Endothelial cell of umbilical vein (primary cell): ENCODE results near the gene RIMBP2. TPM values are rescaled to one million over a fixed set of nuclear protein-coding genes. Genes with fewer than 3 reads are reported as not detected.

ENCODE experiments used
- BruUV-seq: library from RNA; stranded (reverse); fragments of 400-500 nt; replicated peaks from 2 replicates; lab custom pipeline; 2021; lab: Mats Ljungman, UMichigan
- CTCF ChIA-PET: fragments of 300-600, 350-600 bp; sonication (Branson Sonifier 250); formaldehyde crosslinking; loops from one replicate; lab custom pipeline; 2021; ENCODE audit warnings: antibody characterized with exemption, inconsistent platforms; lab: Charles Lee
- POLR2A ChIA-PET: fragments of 300-600, 350-600 bp; sonication (Branson Sonifier 250); formaldehyde crosslinking; loops from one replicate; lab custom pipeline; 2021; ENCODE audit warnings: antibody characterized with exemption, inconsistent platforms; lab: Charles Lee
- DNase-seq: peaks from one replicate; pipeline ENCODE4 v3.0.0-alpha.2; 2011; ENCODE audit warnings: low read depth, low spot score
- FAIRE-seq: peaks from 2 replicates; lab custom pipeline; 2011; peaks lifted over from hg19 to GRCh38; lab: Jason Lieb, UNC
- H2AFZ ChIP-seq: 2 replicates; pipeline ENCODE4 v1.6.0; 2012; ENCODE audit warnings: low read depth, low read length, control low read depth, inconsistent platforms
- H3K27ac ChIP-seq: 2 replicates; pipeline ENCODE4 v1.5.1; 2011; ENCODE audit warnings: low read depth, mild to moderate bottlenecking, control low read depth, low read length, moderate library complexity; ENCODE audit not compliant: insufficient read depth
- H3K27me3 ChIP-seq, 2 experiments: 2 replicates each; pipeline versions ENCODE4 v1.6.0 to v1.6.1; 2011; ENCODE audit warnings: low read length in 2 of 2, mixed read lengths in 1 of 2; ENCODE audit not compliant: control insufficient read depth in 2 of 2, insufficient read depth in 2 of 2
- H3K36me3 ChIP-seq, 2 experiments: 2 replicates in 1 of 2; 3 replicates in 1 of 2; pipeline ENCODE4 v1.5.1; 2011; ENCODE audit warnings: low read length in 2 of 2, mild to moderate bottlenecking in 1 of 2, moderate library complexity in 1 of 2; ENCODE audit not compliant: control insufficient read depth in 2 of 2, insufficient read depth in 2 of 2; ENCODE audit errors: extremely low read depth in 1 of 2
- H3K4me1 ChIP-seq: 3 replicates; pipeline ENCODE4 v1.5.1; 2011; ENCODE audit warnings: mild to moderate bottlenecking, low read length; ENCODE audit not compliant: control insufficient read depth, insufficient read depth; ENCODE audit errors: extremely low read depth
- H3K4me2 ChIP-seq: 2 replicates; pipeline ENCODE4 v1.6.1; 2011; ENCODE audit warnings: low read length, control low read depth, mixed read lengths; ENCODE audit not compliant: insufficient read depth
- H3K4me3 ChIP-seq, 3 experiments: fragments of 200-600 bp in 1 of 3; sonication (generic), shearing (Covaris generic) in 1 of 3; replicated peaks in 1 of 3; 2 replicates each; pipeline ENCODE4 v1.5.1; 2011 to 2016; ENCODE audit warnings: control low read depth in 3 of 3, low read length in 3 of 3, mild to moderate bottlenecking in 2 of 3, inconsistent platforms in 1 of 3, low read depth in 1 of 3, moderate library complexity in 1 of 3; ENCODE audit not compliant: insufficient read depth in 1 of 3
- H3K79me2 ChIP-seq: 2 replicates; pipeline ENCODE4 v1.6.0; 2012; ENCODE audit warnings: low read length, inconsistent platforms; ENCODE audit not compliant: control insufficient read depth, insufficient read depth
- H3K9ac ChIP-seq: replicated peaks from 2 replicates; pipeline ENCODE3; 2011; ENCODE audit warnings: low read length, control low read depth; ENCODE audit not compliant: insufficient read depth; ENCODE audit errors: extremely low read depth
- H3K9me1 ChIP-seq: replicated peaks from 3 replicates; pipeline ENCODE4 v1.6.0; 2011; ENCODE audit warnings: mild to moderate bottlenecking, low read length; ENCODE audit not compliant: control insufficient read depth, insufficient read depth; ENCODE audit errors: extremely low read depth
- H3K9me3 ChIP-seq: replicated peaks from 2 replicates; pipeline ENCODE4 v1.5.1; 2012; ENCODE audit warnings: low read length, inconsistent platforms; ENCODE audit not compliant: control insufficient read depth, insufficient read depth
- H4K20me1 ChIP-seq: replicated peaks from 2 replicates; pipeline ENCODE3; 2011; ENCODE audit warnings: mild to moderate bottlenecking, low read length; ENCODE audit not compliant: control insufficient read depth, insufficient read depth; ENCODE audit errors: extremely low read depth
- CTCF ChIP-seq, 2 donors: IDR thresholded peaks; 1 replicate in 1 of 2; 2 replicates in 1 of 2; pipeline ENCODE4 v1.5.1; 2011; ENCODE audit warnings: low read length in 2 of 2, mild to moderate bottlenecking in 2 of 2, moderate library complexity in 2 of 2, control low read depth in 1 of 2, inconsistent platforms in 1 of 2, low read depth in 1 of 2; ENCODE audit not compliant: insufficient read depth in 1 of 2; ENCODE audit errors: extremely low read depth in 1 of 2
- EZH2 ChIP-seq: IDR thresholded peaks from 2 replicates; pipeline ENCODE4 v1.6.1; 2012; ENCODE audit warnings: borderline replicate concordance, low read depth, mild to moderate bottlenecking, moderate library complexity, low read length, inconsistent platforms; ENCODE audit not compliant: severe bottlenecking
- FOS ChIP-seq: IDR thresholded peaks from 2 replicates; pipeline ENCODE4 v1.6.1; 2011; ENCODE audit warnings: mild to moderate bottlenecking, low read length, moderate library complexity, borderline replicate concordance; ENCODE audit not compliant: insufficient read depth
- GATA2 ChIP-seq: IDR thresholded peaks from 2 replicates; pipeline ENCODE4 v1.7.0; 2011; ENCODE audit warnings: low read depth, mild to moderate bottlenecking, moderate library complexity, mixed read lengths, low read length; ENCODE audit not compliant: insufficient read length, insufficient read depth
- JUN ChIP-seq: IDR thresholded peaks from 2 replicates; pipeline ENCODE4 v1.6.1; 2011; ENCODE audit warnings: borderline replicate concordance, low read depth; ENCODE audit not compliant: insufficient read length, insufficient read depth
- MYC ChIP-seq: IDR thresholded peaks from one replicate; pipeline ENCODE4 v1.6.1; 2011; ENCODE audit warnings: mild to moderate bottlenecking, low read depth, low read length
- POLR2A ChIP-seq: IDR thresholded peaks from 2 replicates; pipeline ENCODE4 v1.6.1; 2012; ENCODE audit warnings: low read depth, mild to moderate bottlenecking, control low read depth, low read length
- POLR2AphosphoS5 ChIP-seq: IDR thresholded peaks from 2 replicates; pipeline ENCODE4 v1.6.1; 2012; ENCODE audit warnings: low read depth, mild to moderate bottlenecking, control low read depth, low read length, moderate library complexity; ENCODE audit not compliant: insufficient read depth
- dilution Hi-C: fragments of 300-500 bp; cut with MboI; formaldehyde crosslinking; loops from one replicate; pipeline ENCODE4 v1.15.0; 2019; ENCODE audit warnings: low sequenced_read_pairs; ENCODE audit not compliant: extremely low pct_ligation_motif_present
- intact Hi-C: fragments of 100-400 bp; cut with micrococcal nuclease; formaldehyde crosslinking; loops from one replicate; pipeline ENCODE4 v1.10.0; 2022
- polyA plus RNA-seq, 4 experiments: library from polyadenylated mRNA; depleted of rRNA in 3 of 4; stranded (reverse) in 3 of 4; unstranded in 1 of 4; fragments of >200 nt; gene quantifications; 2 replicates each; pipeline versions ENCODE4 v1.2.1 to v1.2.3, GENCODE V29; 2011 to 2012; ENCODE audit warnings: missing spikeins in 1 of 4
- total RNA-seq: library from RNA; stranded (reverse); gene quantifications from 2 replicates; pipeline ENCODE4 v1.2.3, GENCODE V29; 2021
- TF ChIP-seq, protein P1 (sequence below): IDR thresholded peaks from 2 replicates; pipeline ENCODE4 v1.6.1; 2011; ENCODE audit not compliant: insufficient read depth, insufficient read length

RIMBP2 gene
- total and polyA plus RNA-seq, 2 donors (not counting 3 experiments of a cell fraction or from before 2014, with no cell fraction given), result 0.04 TPM; not detected in 1

DNA sequence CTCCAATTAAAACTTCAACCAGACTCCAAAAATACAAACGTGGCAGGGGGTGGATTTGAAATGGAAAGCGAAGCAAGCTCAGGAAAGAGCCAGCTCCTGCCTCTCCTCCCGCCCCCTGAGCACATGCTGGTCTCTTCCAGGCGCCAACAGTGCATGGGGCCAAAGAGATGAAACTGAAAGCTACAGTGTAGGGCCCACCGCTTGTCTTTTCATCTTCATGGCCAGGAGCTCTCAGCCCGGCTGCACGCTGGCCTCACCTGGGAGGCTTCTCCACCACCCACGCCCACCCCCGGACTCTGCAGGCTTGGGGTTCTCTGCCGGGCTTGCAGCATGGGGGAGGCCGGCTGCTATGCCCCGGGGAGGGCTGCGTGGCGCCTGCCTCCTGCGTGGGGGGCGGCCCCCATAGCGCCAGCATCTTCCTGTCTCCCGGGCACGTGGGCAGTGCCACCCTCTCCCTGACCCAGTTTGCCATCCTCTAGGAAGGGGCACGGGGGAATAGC, 2.0 kb downstream of the RIMBP2 start:
- ChIA-PET CTCF (no interaction called here), POLR2A (no interaction called here)
- dilution Hi-C loops (no loop called here), intact Hi-C loops (no loop called here)
- Histone ChIP-seq H3K9ac (no peak overlapping the region), H3K36me3 (no peaks in the 10 kb centered on the region), H3K79me2 (no peaks in the 10 kb centered on the region), H3K27me3 (no peaks in the 10 kb centered on the region), H3K4me3 (no peak overlapping the region), H4K20me1 (no peaks in the 10 kb centered on the region), H3K27ac (no peak overlapping the region), H3K9me1 (no peaks in the 10 kb centered on the region), H2AFZ (no peak overlapping the region), H3K4me2 (no peak overlapping the region), H3K4me1 (no peaks in the 10 kb centered on the region), H3K9me3 (no peaks in the 10 kb centered on the region)
- FAIRE-seq (no peak), DNase-seq (no peak)
- TF ChIP-seq JUN, result no peak
- no peak for TF ChIP-seq MYC
- no peak for TF ChIP-seq EZH2
- no peak for TF ChIP-seq FOS
- TF ChIP-seq, protein P1, sequence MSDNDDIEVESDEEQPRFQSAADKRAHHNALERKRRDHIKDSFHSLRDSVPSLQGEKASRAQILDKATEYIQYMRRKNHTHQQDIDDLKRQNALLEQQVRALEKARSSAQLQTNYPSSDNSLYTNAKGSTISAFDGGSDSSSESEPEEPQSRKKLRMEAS, result no peak
- no peak for TF ChIP-seq GATA2
- TF ChIP-seq POLR2A, result no peak
- no peak for TF ChIP-seq POLR2AphosphoS5
- no peak for TF ChIP-seq CTCF (IDR thresholded peaks at IDR 0.05; ENCODE audit: extremely low read depth in 1 of 2, insufficient read depth in 1 of 2, low read depth in 1 of 2, low read length in 2 of 2)
- BruUV-seq, result no TSS peak
